HS-27A (cell line): ENCODE measurements around the gene EOLA1.
"Not testable (repeated sequence)": the region's sequence is repeated elsewhere in the genome, so short reads cannot be mapped to it uniquely, and the experiment has no call there.

Experiments
- DNase-seq: peaks from one replicate; pipeline ENCODE4 v3.0.0-alpha.2; 2012; ENCODE audit warnings: low read depth, missing footprints

Gene EOLA1

GRCh38 chrX:149513825-149514428, 26.9 kb upstream of the EOLA1 start:
- no peak for DNase-seq

- DNase-seq = no peak
These were observed 24.7 kb upstream of the EOLA1 start for GRCh38 chrX:149515954-149516602.

- no peak for DNase-seq
These were observed 24.2 kb upstream of the EOLA1 start for GRCh38 chrX:149516604-149517003.

- DNase-seq = no peak
These were observed 23.5 kb upstream of the EOLA1 start for GRCh38 chrX:149517308-149517707.

GRCh38 chrX:149518236-149518635, 22.6 kb upstream of the EOLA1 start:
- DNase-seq = no peak

GRCh38 chrX:149520636-149521277, 20.1 kb upstream of the EOLA1 start:
- not testable (repeated sequence) for DNase-seq

- DNase-seq = no peak
These were observed 19.4 kb upstream of the EOLA1 start for GRCh38 chrX:149521438-149521837.

GRCh38 chrX:149522916-149523315, 17.9 kb upstream of the EOLA1 start:
- DNase-seq = no peak

GRCh38 chrX:149525389-149525788, 15.4 kb upstream of the EOLA1 start:
- DNase-seq = not testable (repeated sequence)

GRCh38 chrX:149525903-149526302, 14.9 kb upstream of the EOLA1 start:
- not testable (repeated sequence) for DNase-seq

GRCh38 chrX:149526318-149527033, 14.3 kb upstream of the EOLA1 start:
- DNase-seq = not testable (repeated sequence)

- no peak for DNase-seq
These were observed 13.1 kb upstream of the EOLA1 start for GRCh38 chrX:149527705-149528104.

GRCh38 chrX:149528381-149528780, 12.4 kb upstream of the EOLA1 start:
- no peak for DNase-seq

- no peak for DNase-seq
These were observed 9.2 kb upstream of the EOLA1 start for GRCh38 chrX:149531599-149531998.

GRCh38 chrX:149532868-149533267, 7.9 kb upstream of the EOLA1 start:
- DNase-seq = not testable (repeated sequence)

- DNase-seq = not testable (repeated sequence)
These were observed 6.8 kb upstream of the EOLA1 start for GRCh38 chrX:149533999-149534398.

- not testable (repeated sequence) for DNase-seq
These were observed 5.7 kb upstream of the EOLA1 start for GRCh38 chrX:149534926-149535602.

- not testable (repeated sequence) for DNase-seq
These were observed 3.3 kb upstream of the EOLA1 start for GRCh38 chrX:149537474-149537873.

- DNase-seq = peak; percentile 51
These were observed 1.3 kb upstream of the EOLA1 start for GRCh38 chrX:149539283-149540130.

GRCh38 chrX:149540131-149540620, 636 bp upstream of the EOLA1 start:
- DNase-seq = peak; percentile 29

- no peak for DNase-seq
These were observed 772 bp downstream of the EOLA1 start for GRCh38 chrX:149541521-149542047.
